ENCODE results near the gene TBC1D5.
"Not testable (repeated sequence)": the region's sequence is repeated elsewhere in the genome, so short reads cannot be mapped to it uniquely, and the experiment has no call there.

The TBC1D5 gene

GRCh38 chr3:17351193-17351592, 391.2 kb downstream of the TBC1D5 start:
- H3K9ac ChIP-seq (ENCODE audit: low read depth, low read length); H3K4me3 ChIP-seq (ENCODE audit: low read depth, low read length); H3K27me3 ChIP-seq (ENCODE audit: control insufficient read depth, insufficient read depth, low read length): not testable (repeated sequence)

GRCh38 chr3:17349093-17349492, 393.3 kb downstream of the TBC1D5 start:
- Histone ChIP-seq H3K36me3 (ENCODE audit: control insufficient read depth, insufficient read depth, low read length) (no peaks in the 10 kb centered on the region), H3K4me3 (ENCODE audit: low read depth, low read length) (no peak overlapping the region), H3K9ac (ENCODE audit: low read depth, low read length) (no peak overlapping the region), H3K4me1 (ENCODE audit: control insufficient read depth, insufficient read depth, low read length) (peaks cover 8% of the 10 kb centered on the region; the same call in 1 of the 2 replicates), H3K9me3 (ENCODE audit: control insufficient read depth, insufficient read depth, low read length) (no peaks in the 10 kb centered on the region), H3K27ac (ENCODE audit: low read depth, low read length) (no peak overlapping the region), H3K27me3 (ENCODE audit: control insufficient read depth, insufficient read depth, low read length) (no peaks in the 10 kb centered on the region)

More at GRCh38 chr3:17351193-17351592, 391.2 kb downstream of the TBC1D5 start:
- H3K4me1 ChIP-seq (ENCODE audit: control insufficient read depth, insufficient read depth, low read length); H3K27ac ChIP-seq (ENCODE audit: low read depth, low read length); H3K36me3 ChIP-seq (ENCODE audit: control insufficient read depth, insufficient read depth, low read length); H3K9me3 ChIP-seq (ENCODE audit: control insufficient read depth, insufficient read depth, low read length): not testable (repeated sequence)

DNA sequence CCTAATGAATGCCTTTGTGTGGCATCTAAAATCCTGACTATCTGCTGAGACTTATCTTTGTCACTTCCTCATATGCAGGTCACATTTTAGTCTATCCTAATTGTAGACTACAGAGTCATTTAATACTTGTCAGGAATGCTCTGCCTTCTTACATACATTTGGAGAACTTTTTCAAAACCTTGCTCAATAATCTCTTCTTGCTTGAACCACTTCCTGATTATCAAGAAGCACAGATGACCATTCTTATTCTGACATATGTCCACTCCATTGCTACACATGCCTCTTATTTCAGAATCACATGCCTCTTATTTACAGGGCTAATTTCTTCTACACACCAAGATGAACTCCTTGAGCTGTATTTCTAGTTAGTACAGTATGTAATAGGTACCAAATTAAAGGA, 400.3 kb downstream of the TBC1D5 start:
- Histone ChIP-seq H3K36me3 (ENCODE audit: control insufficient read depth, insufficient read depth, low read length) (no peaks in the 10 kb centered on the region), H3K27me3 (ENCODE audit: control insufficient read depth, insufficient read depth, low read length) (no peaks in the 10 kb centered on the region), H3K27ac (ENCODE audit: low read depth, low read length) (no peak overlapping the region), H3K9ac (ENCODE audit: low read depth, low read length) (no peak overlapping the region), H3K4me1 (ENCODE audit: control insufficient read depth, insufficient read depth, low read length) (no peaks in the 10 kb centered on the region), H3K9me3 (ENCODE audit: control insufficient read depth, insufficient read depth, low read length) (no peaks in the 10 kb centered on the region), H3K4me3 (ENCODE audit: low read depth, low read length) (no peak overlapping the region)

DNA sequence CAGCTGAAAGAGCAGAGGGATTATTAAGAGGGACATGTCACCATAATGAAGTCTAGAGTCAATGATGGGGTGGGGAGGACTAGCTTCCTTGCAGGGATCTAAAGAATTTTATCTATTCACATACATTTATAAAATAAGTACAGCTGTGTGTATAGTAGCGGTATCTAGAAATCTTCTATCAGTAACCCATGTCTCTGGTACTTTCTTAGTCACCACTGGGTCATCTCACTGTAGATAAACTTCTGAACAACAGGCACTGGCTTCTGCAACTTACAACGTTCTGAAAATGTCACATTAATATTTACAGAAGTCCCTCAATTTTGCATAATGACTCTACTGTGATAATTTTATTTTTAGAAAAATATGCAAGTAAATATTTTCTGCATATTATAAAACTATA, 401.7 kb downstream of the TBC1D5 start:
- H3K4me3 ChIP-seq (ENCODE audit: low read depth, low read length): no peak overlapping the region
- H3K36me3 ChIP-seq (ENCODE audit: control insufficient read depth, insufficient read depth, low read length): no peaks in the 10 kb centered on the region
- H3K27ac ChIP-seq (ENCODE audit: low read depth, low read length): no peak overlapping the region
- no peaks in the 10 kb centered on the region for H3K4me1 ChIP-seq (ENCODE audit: control insufficient read depth, insufficient read depth, low read length)
- no peaks in the 10 kb centered on the region for H3K9me3 ChIP-seq (ENCODE audit: control insufficient read depth, insufficient read depth, low read length)
- no peaks in the 10 kb centered on the region for H3K27me3 ChIP-seq (ENCODE audit: control insufficient read depth, insufficient read depth, low read length)
- no peak overlapping the region for H3K9ac ChIP-seq (ENCODE audit: low read depth, low read length)

DNA sequence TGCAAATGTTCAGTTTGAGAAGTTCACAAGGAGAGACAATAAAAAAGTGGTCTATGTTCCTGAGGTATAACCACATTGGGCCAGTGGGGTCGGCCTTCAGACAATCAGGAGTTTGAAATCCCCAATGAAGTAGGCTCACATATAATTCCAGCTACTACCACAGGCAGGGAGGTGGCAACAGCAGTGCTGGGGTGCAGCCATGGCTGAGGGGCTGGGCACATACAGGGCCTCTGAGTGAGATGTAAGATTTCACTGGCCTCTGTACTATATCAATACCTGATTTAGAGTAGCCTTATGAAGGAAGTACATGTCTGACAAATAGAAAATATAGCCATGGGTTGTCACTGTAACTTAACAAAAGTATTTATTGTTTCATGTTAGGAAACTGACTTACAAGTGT, 402.2 kb downstream of the TBC1D5 start:
- Histone ChIP-seq H3K9ac (ENCODE audit: low read depth, low read length) (no peak overlapping the region), H3K4me1 (ENCODE audit: control insufficient read depth, insufficient read depth, low read length) (no peaks in the 10 kb centered on the region), H3K36me3 (ENCODE audit: control insufficient read depth, insufficient read depth, low read length) (no peaks in the 10 kb centered on the region), H3K27ac (ENCODE audit: low read depth, low read length) (no peak overlapping the region), H3K9me3 (ENCODE audit: control insufficient read depth, insufficient read depth, low read length) (no peaks in the 10 kb centered on the region), H3K27me3 (ENCODE audit: control insufficient read depth, insufficient read depth, low read length) (no peaks in the 10 kb centered on the region), H3K4me3 (ENCODE audit: low read depth, low read length) (no peak overlapping the region)

DNA sequence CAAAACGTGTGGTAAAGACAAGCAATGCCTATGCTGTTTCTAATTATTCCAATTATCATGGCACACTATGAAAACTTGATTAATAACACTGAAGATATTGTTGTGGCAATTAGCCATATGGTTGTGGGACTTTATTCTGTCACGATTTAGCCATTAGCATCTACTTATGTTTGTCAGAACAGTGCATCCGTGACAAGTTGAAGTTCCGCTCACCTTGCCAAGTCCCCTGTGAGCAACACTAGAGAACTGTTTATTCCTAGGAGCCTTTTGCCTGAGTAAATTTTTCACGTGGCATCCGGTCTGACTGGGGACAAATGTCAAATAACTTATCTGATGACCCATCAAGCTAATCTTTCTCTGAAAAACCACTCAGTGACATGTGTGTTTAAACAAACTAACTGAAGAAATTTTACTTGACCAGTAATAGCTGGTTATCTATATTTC, 403.3 kb downstream of the TBC1D5 start:
- Histone ChIP-seq H3K9me3 (ENCODE audit: control insufficient read depth, insufficient read depth, low read length) (no peaks in the 10 kb centered on the region), H3K36me3 (ENCODE audit: control insufficient read depth, insufficient read depth, low read length) (no peaks in the 10 kb centered on the region), H3K27ac (ENCODE audit: low read depth, low read length) (no peak overlapping the region), H3K27me3 (ENCODE audit: control insufficient read depth, insufficient read depth, low read length) (no peaks in the 10 kb centered on the region), H3K9ac (ENCODE audit: low read depth, low read length) (no peak overlapping the region), H3K4me3 (ENCODE audit: low read depth, low read length) (no peak overlapping the region), H3K4me1 (ENCODE audit: control insufficient read depth, insufficient read depth, low read length) (peaks cover 2% of the 10 kb centered on the region; the same call in 1 of the 2 replicates)

DNA sequence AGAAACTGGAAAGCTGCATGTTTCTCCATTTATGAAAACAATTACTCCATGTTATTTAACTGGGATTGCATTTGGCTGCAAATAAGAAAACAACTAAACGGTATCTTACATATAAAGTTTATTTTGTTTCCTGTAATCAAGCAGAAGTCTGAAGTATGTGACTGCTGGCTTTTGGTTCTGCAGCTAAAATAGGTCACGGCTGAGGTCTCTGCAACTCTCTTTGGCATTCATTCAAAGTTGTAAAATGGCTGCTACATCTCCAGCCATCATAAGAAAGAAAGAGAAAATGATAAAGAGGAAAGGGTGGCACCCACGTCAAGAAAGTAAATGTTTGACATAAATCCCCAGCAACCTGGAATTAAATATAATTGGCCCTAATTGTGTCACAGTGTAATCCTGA, 406.1 kb downstream of the TBC1D5 start:
- no peaks in the 10 kb centered on the region for H3K9me3 ChIP-seq (ENCODE audit: control insufficient read depth, insufficient read depth, low read length)
- H3K27ac ChIP-seq (ENCODE audit: low read depth, low read length): no peak overlapping the region
- H3K4me3 ChIP-seq (ENCODE audit: low read depth, low read length): no peak overlapping the region
- H3K27me3 ChIP-seq (ENCODE audit: control insufficient read depth, insufficient read depth, low read length): no peaks in the 10 kb centered on the region
- no peak overlapping the region for H3K9ac ChIP-seq (ENCODE audit: low read depth, low read length)
- H3K4me1 ChIP-seq (ENCODE audit: control insufficient read depth, insufficient read depth, low read length): peaks cover 9% of the 10 kb centered on the region; the same call in 1 of the 2 replicates
- no peaks in the 10 kb centered on the region for H3K36me3 ChIP-seq (ENCODE audit: control insufficient read depth, insufficient read depth, low read length)

GRCh38 chr3:17333893-17334292, 408.5 kb downstream of the TBC1D5 start:
- Histone ChIP-seq H3K27ac (ENCODE audit: low read depth, low read length) (no peak overlapping the region), H3K9me3 (ENCODE audit: control insufficient read depth, insufficient read depth, low read length) (no peaks in the 10 kb centered on the region), H3K36me3 (ENCODE audit: control insufficient read depth, insufficient read depth, low read length) (no peaks in the 10 kb centered on the region), H3K27me3 (ENCODE audit: control insufficient read depth, insufficient read depth, low read length) (no peaks in the 10 kb centered on the region), H3K9ac (ENCODE audit: low read depth, low read length) (no peak overlapping the region), H3K4me3 (ENCODE audit: low read depth, low read length) (no peak overlapping the region), H3K4me1 (ENCODE audit: control insufficient read depth, insufficient read depth, low read length) (peaks cover 9% of the 10 kb centered on the region; the same call in 1 of the 2 replicates)

DNA sequence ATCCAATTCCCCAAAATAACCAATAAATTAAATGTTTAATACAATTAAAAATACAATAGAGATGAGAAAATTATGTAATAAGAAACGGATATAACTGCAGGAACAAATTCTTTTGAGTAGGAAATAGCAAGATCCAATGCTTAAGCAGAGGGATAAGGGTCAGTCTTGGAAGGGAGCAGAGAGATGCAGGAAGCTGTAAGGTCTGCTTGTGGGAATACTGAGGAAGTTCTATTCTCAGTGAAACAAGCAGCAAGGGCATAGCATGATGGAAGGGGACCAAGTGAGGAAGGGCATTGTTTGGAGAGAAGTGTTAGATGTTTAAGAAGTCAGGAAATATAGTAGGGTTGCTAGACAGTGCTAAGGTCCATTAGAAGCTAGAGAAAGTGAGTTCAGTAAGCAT, 409.0 kb downstream of the TBC1D5 start:
- Histone ChIP-seq H3K36me3 (ENCODE audit: control insufficient read depth, insufficient read depth, low read length) (no peaks in the 10 kb centered on the region), H3K27me3 (ENCODE audit: control insufficient read depth, insufficient read depth, low read length) (no peaks in the 10 kb centered on the region), H3K9me3 (ENCODE audit: control insufficient read depth, insufficient read depth, low read length) (no peaks in the 10 kb centered on the region), H3K9ac (ENCODE audit: low read depth, low read length) (no peak overlapping the region), H3K4me3 (ENCODE audit: low read depth, low read length) (no peak overlapping the region), H3K27ac (ENCODE audit: low read depth, low read length) (no peak overlapping the region), H3K4me1 (ENCODE audit: control insufficient read depth, insufficient read depth, low read length) (peaks cover 9% of the 10 kb centered on the region; the same call in 1 of the 2 replicates)

GRCh38 chr3:17330660-17331059, 411.8 kb downstream of the TBC1D5 start:
- H3K4me3 ChIP-seq (ENCODE audit: low read depth, low read length): no peak overlapping the region

GRCh38 chr3:17329927-17330326, 412.5 kb downstream of the TBC1D5 start:
- H3K4me3 ChIP-seq (ENCODE audit: low read depth, low read length): no peak overlapping the region
- no peaks in the 10 kb centered on the region for H3K27me3 ChIP-seq (ENCODE audit: control insufficient read depth, insufficient read depth, low read length)
- no peaks in the 10 kb centered on the region for H3K9me3 ChIP-seq (ENCODE audit: control insufficient read depth, insufficient read depth, low read length)
- no peak overlapping the region for H3K9ac ChIP-seq (ENCODE audit: low read depth, low read length)
- no peak overlapping the region for H3K27ac ChIP-seq (ENCODE audit: low read depth, low read length)
- no peaks in the 10 kb centered on the region for H3K36me3 ChIP-seq (ENCODE audit: control insufficient read depth, insufficient read depth, low read length)
- H3K4me1 ChIP-seq (ENCODE audit: control insufficient read depth, insufficient read depth, low read length): peaks cover 9% of the 10 kb centered on the region; the same call in 1 of the 2 replicates

More at GRCh38 chr3:17330660-17331059, 411.8 kb downstream of the TBC1D5 start:
- no peaks in the 10 kb centered on the region for H3K9me3 ChIP-seq (ENCODE audit: control insufficient read depth, insufficient read depth, low read length)
- no peak overlapping the region for H3K27ac ChIP-seq (ENCODE audit: low read depth, low read length)
- no peaks in the 10 kb centered on the region for H3K27me3 ChIP-seq (ENCODE audit: control insufficient read depth, insufficient read depth, low read length)
- H3K9ac ChIP-seq (ENCODE audit: low read depth, low read length): no peak overlapping the region
- H3K4me1 ChIP-seq (ENCODE audit: control insufficient read depth, insufficient read depth, low read length): peaks cover 9% of the 10 kb centered on the region; the same call in 1 of the 2 replicates
- no peaks in the 10 kb centered on the region for H3K36me3 ChIP-seq (ENCODE audit: control insufficient read depth, insufficient read depth, low read length)
